Kidney epithelial cell (primary cell): Measurements from ENCODE around the gene KRT73. TPM values are rescaled to one million over a fixed set of nuclear protein-coding genes. Genes with fewer than 3 reads are reported as not detected.

Source experiments
- DNase-seq: peaks from one replicate; pipeline ENCODE4 v3.0.0-alpha.2; 2010; ENCODE audit warnings: low read depth
- H3K27me3 ChIP-seq: 2 replicates; pipeline ENCODE4 v1.6.0; 2011; ENCODE audit warnings: low read length; ENCODE audit not compliant: control insufficient read depth, insufficient read depth
- H3K36me3 ChIP-seq: 2 replicates; pipeline ENCODE4 v1.5.1; 2011; ENCODE audit warnings: low read length; ENCODE audit not compliant: control insufficient read depth, insufficient read depth
- H3K4me3 ChIP-seq: 2 replicates; pipeline ENCODE4 v1.5.1; 2011; ENCODE audit warnings: low read depth, mild to moderate bottlenecking, control low read depth, low read length
- total RNA-seq: library from RNA; depleted of rRNA; stranded (reverse); fragments of >200 nt; gene quantifications from 2 replicates; pipeline ENCODE4 v1.2.3, GENCODE V29; 2015
- TF ChIP-seq, protein P1 (sequence below): IDR thresholded peaks from 2 replicates; pipeline ENCODE4 v1.5.1; 2011; ENCODE audit warnings: mild to moderate bottlenecking, moderate library complexity, low read length, control low read depth, inconsistent platforms; ENCODE audit not compliant: insufficient read depth, poor library complexity, severe bottlenecking

KRT73 gene
- total RNA-seq, 1 donor from 2014 or later = not detected

GRCh38 chr12:52658196-52658595, 39.8 kb upstream of the KRT73 start:
- TF ChIP-seq, protein P1, sequence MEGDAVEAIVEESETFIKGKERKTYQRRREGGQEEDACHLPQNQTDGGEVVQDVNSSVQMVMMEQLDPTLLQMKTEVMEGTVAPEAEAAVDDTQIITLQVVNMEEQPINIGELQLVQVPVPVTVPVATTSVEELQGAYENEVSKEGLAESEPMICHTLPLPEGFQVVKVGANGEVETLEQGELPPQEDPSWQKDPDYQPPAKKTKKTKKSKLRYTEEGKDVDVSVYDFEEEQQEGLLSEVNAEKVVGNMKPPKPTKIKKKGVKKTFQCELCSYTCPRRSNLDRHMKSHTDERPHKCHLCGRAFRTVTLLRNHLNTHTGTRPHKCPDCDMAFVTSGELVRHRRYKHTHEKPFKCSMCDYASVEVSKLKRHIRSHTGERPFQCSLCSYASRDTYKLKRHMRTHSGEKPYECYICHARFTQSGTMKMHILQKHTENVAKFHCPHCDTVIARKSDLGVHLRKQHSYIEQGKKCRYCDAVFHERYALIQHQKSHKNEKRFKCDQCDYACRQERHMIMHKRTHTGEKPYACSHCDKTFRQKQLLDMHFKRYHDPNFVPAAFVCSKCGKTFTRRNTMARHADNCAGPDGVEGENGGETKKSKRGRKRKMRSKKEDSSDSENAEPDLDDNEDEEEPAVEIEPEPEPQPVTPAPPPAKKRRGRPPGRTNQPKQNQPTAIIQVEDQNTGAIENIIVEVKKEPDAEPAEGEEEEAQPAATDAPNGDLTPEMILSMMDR = no peak
- Histone ChIP-seq H3K4me3 (no peak overlapping the region), H3K36me3 (no peaks in the 10 kb centered on the region), H3K27me3 (no peaks in the 10 kb centered on the region)
- no peak for DNase-seq

- Histone ChIP-seq H3K36me3 (no peaks in the 10 kb centered on the region), H3K27me3 (no peaks in the 10 kb centered on the region), H3K4me3 (no peak overlapping the region)
- TF ChIP-seq, protein P1 = no peak
- DNase-seq = no peak
Measured at GRCh38 chr12:52657250-52657902, 39.0 kb upstream of the KRT73 start.

GRCh38 chr12:52656616-52657015, 38.3 kb upstream of the KRT73 start:
- no peak for DNase-seq
- TF ChIP-seq, protein P1 = no peak
- H3K27me3 ChIP-seq = no peaks in the 10 kb centered on the region
- H3K36me3 ChIP-seq = no peaks in the 10 kb centered on the region
- no peak overlapping the region for H3K4me3 ChIP-seq

DNA sequence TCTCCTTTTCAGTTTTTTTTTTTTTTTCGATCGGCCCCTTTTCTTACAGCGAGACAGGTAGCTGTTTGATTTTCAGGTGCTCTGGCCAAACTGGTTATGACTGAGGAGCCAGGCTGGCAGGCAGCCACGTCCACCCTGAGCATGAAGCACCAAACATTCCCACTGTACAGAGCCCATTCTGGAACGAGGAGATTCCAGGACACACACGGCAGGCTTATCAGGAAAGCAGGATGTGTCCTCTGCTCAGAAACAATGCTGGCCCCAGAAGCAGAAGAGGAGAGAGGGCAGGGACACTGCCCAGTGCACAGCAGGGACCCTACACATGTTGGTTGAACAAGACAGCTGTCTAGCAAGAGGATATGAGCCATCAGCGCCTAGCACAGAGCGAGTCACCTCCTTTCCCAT, 37.4 kb upstream of the KRT73 start:
- no peak for DNase-seq
- TF ChIP-seq, protein P1 = no peak
- Histone ChIP-seq H3K27me3 (no peaks in the 10 kb centered on the region), H3K36me3 (no peaks in the 10 kb centered on the region), H3K4me3 (no peak overlapping the region)

DNA sequence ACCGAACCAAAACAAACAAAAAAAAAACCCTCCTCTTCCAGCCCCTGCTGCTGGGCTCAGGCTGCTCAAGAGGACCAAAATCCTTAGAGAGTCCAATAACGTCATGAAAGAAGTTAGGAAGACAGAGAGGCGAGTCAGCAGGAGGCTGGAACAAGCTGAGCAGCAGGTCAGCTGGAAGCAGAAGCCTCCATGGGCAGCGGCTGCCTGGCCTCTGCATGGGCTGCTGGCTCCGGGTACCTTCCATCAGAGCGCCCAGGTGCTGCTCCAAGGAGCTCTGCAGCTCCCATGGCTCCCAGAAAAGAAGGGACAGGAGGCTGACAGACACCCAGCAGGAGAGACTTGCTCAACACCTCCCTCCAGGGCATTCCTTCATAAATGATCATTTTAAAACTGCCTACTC, 36.9 kb upstream of the KRT73 start:
- TF ChIP-seq, protein P1 = no peak
- DNase-seq = no peak
- H3K36me3 ChIP-seq = no peaks in the 10 kb centered on the region
- H3K4me3 ChIP-seq = no peak overlapping the region
- no peaks in the 10 kb centered on the region for H3K27me3 ChIP-seq

- no peak for DNase-seq
- TF ChIP-seq, protein P1 = no peak
- Histone ChIP-seq H3K4me3 (no peak within 1 kb of the TSS), H3K36me3 (no peaks in the 10 kb centered on the region), H3K27me3 (no peaks in the 10 kb centered on the region)
Measured at GRCh38 chr12:52651726-52652261, 33.4 kb upstream of the KRT73 start, which contains the start of gene KRT2. KRT2 (minus strand) TSS chr12:52652211; CDS start chr12:52652142, 69 bp downstream.
